Transverse colon (tissue), 4 donors: Measurements from ENCODE around the gene AGO3.

Experiments
- CTCF ChIP-seq, 5 experiments: fragments of 200-600 bp in 3 of 5; fragments of 450-650 bp in 2 of 5; sonication (generic) in 3 of 5; IDR thresholded peaks; 1 replicate in 2 of 5; 2 replicates in 3 of 5; pipeline ENCODE4 v1.5.1; 2016 to 2017; ENCODE audit warnings: antibody characterized with exemption in 5 of 5, inconsistent platforms in 3 of 5, mild to moderate bottlenecking in 2 of 5, moderate library complexity in 1 of 5
- EP300 ChIP-seq: sonication (generic); formaldehyde crosslinking; IDR thresholded peaks from one replicate; pipeline ENCODE4 v1.6.1; 2017; ENCODE audit warnings: antibody characterized with exemption, low read depth
- POLR2A ChIP-seq: fragments of 450-650 bp; IDR thresholded peaks from one replicate; pipeline ENCODE4 v1.6.1; 2016; ENCODE audit warnings: antibody characterized with exemption, mild to moderate bottlenecking, moderate library complexity
- POLR2AphosphoS5 ChIP-seq, 3 donors: sonication (generic); formaldehyde crosslinking; IDR thresholded peaks; one replicate each; pipeline ENCODE4 v1.6.1; 2016; ENCODE audit warnings: antibody characterized with exemption in 3 of 3

GRCh38 chr1:36006941-36007500 lies 76.1 kb downstream of the AGO3 start:
- TF ChIP-seq CTCF (IDR thresholded peaks at IDR 0.05) (no peak), POLR2A (no peak), POLR2AphosphoS5 (IDR thresholded peaks at IDR 0.05) (no peak), EP300 (no peak)
